ENCODE data around the gene EFNA5. TPM values are rescaled to one million over a fixed set of nuclear protein-coding genes. Genes with fewer than 3 reads are reported as not detected.

The EFNA5 gene
- total and polyA plus RNA-seq, 2 experiments from 2014 or later = 7.5 to 10.1 TPM

DNA sequence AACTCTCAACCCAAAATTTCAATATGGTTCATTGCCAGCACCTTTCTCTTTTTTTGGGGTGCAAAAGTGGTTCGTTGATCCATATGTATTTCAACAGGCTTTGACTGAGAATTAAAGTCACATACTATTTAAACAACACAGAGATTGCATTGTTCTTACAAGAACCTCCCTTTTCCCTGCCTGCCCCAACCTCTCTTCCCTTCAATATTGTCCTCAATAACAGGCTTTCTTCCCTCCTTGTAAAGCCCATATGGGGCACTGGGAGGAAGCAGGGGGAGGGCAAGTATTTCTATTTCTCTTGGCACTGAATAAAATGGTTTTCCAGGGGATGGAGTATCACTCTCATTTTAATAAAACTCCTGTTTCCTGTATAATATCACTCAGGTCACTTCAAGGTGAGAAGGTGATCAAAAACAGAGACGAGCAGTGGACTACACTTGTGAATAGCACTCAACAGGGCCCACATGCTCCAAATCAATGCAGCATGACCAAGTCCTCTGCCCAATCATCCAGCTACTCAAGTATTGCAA is 65.1 kb downstream of the EFNA5 start:
- H3K4me3 ChIP-seq = no peak overlapping the region
- no peak overlapping the region for H2AFZ ChIP-seq
- H3F3A ChIP-seq (replicated peaks; ENCODE audit: low read depth) = no peaks in the 10 kb centered on the region
- Mint-ChIP-seq H3K4me1 (peaks cover 64% of the 10 kb centered on the region), H3K36me3 (ENCODE audit: low read depth) (no peaks in the 10 kb centered on the region), H3K9me3 (no peaks in the 10 kb centered on the region), H3K27ac (peak overlapping the region; percentile 72; the same call in 1 of the 2 replicates), H3K4me3 (no peak overlapping the region), H3K27me3 (ENCODE audit: insufficient read depth, low read depth, poor library complexity) (peaks cover 2% of the 10 kb centered on the region)
- no peaks in the 10 kb centered on the region for H3K9me2 ChIP-seq (ENCODE audit: insufficient read depth)
- H4K20me1 ChIP-seq (replicated peaks; ENCODE audit: insufficient read depth) = no peaks in the 10 kb centered on the region
- H3K27ac ChIP-seq (ENCODE audit: low read depth) = no peak overlapping the region
- peak; percentile 33; the same call in 2 of the 3 replicates for ATAC-seq
- no peaks in the 10 kb centered on the region for H3K36me3 ChIP-seq (ENCODE audit: insufficient read depth)
- H3K79me2 ChIP-seq (replicated peaks; ENCODE audit: insufficient read depth) = peaks cover 26% of the 10 kb centered on the region
- H3K4me2 ChIP-seq = no peak overlapping the region
- H3K27me3 ChIP-seq (ENCODE audit: insufficient read depth) = no peaks in the 10 kb centered on the region
- TF ChIP-seq NANOG (IDR thresholded peaks at IDR 0.05; ENCODE audit: borderline replicate concordance) = no peak
- TF ChIP-seq, protein P1, sequence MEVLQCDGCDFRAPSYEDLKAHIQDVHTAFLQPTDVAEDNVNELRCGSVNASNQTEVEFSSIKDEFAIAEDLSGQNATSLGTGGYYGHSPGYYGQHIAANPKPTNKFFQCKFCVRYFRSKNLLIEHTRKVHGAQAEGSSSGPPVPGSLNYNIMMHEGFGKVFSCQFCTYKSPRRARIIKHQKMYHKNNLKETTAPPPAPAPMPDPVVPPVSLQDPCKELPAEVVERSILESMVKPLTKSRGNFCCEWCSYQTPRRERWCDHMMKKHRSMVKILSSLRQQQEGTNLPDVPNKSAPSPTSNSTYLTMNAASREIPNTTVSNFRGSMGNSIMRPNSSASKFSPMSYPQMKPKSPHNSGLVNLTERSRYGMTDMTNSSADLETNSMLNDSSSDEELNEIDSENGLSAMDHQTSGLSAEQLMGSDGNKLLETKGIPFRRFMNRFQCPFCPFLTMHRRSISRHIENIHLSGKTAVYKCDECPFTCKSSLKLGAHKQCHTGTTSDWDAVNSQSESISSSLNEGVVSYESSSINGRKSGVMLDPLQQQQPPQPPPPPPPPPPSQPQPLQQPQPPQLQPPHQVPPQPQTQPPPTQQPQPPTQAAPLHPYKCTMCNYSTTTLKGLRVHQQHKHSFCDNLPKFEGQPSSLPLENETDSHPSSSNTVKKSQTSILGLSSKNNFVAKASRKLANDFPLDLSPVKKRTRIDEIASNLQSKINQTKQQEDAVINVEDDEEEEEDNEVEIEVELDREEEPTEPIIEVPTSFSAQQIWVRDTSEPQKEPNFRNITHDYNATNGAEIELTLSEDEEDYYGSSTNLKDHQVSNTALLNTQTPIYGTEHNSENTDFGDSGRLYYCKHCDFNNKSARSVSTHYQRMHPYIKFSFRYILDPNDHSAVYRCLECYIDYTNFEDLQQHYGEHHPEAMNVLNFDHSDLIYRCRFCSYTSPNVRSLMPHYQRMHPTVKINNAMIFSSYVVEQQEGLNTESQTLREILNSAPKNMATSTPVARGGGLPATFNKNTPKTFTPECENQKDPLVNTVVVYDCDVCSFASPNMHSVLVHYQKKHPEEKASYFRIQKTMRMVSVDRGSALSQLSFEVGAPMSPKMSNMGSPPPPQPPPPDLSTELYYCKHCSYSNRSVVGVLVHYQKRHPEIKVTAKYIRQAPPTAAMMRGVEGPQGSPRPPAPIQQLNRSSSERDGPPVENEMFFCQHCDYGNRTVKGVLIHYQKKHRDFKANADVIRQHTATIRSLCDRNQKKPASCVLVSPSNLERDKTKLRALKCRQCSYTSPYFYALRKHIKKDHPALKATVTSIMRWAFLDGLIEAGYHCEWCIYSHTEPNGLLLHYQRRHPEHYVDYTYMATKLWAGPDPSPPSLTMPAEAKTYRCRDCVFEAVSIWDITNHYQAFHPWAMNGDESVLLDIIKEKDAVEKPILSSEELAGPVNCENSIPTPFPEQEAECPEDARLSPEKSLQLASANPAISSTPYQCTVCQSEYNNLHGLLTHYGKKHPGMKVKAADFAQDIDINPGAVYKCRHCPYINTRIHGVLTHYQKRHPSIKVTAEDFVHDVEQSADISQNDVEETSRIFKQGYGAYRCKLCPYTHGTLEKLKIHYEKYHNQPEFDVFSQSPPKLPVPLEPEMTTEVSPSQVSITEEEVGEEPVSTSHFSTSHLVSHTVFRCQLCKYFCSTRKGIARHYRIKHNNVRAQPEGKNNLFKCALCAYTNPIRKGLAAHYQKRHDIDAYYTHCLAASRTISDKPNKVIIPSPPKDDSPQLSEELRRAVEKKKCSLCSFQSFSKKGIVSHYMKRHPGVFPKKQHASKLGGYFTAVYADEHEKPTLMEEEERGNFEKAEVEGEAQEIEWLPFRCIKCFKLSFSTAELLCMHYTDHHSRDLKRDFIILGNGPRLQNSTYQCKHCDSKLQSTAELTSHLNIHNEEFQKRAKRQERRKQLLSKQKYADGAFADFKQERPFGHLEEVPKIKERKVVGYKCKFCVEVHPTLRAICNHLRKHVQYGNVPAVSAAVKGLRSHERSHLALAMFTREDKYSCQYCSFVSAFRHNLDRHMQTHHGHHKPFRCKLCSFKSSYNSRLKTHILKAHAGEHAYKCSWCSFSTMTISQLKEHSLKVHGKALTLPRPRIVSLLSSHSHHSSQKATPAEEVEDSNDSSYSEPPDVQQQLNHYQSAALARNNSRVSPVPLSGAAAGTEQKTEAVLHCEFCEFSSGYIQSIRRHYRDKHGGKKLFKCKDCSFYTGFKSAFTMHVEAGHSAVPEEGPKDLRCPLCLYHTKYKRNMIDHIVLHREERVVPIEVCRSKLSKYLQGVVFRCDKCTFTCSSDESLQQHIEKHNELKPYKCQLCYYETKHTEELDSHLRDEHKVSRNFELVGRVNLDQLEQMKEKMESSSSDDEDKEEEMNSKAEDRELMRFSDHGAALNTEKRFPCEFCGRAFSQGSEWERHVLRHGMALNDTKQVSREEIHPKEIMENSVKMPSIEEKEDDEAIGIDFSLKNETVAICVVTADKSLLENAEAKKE (CRISPR knock-in tag; IDR thresholded peaks at IDR 0.05) = no peak
- TF ChIP-seq CTCF (conservative IDR thresholded peaks at IDR 0.05; ENCODE audit: low read depth in 2 of 2) = no peak
- no peak for TF ChIP-seq JUNB (IDR thresholded peaks at IDR 0.05; ENCODE audit: unreplicated experiment)
- TF ChIP-seq REST (IDR thresholded peaks at IDR 0.05; ENCODE audit: unreplicated experiment) = no peak
- no peak for TF ChIP-seq ZNF331 (CRISPR knock-in tag; IDR thresholded peaks at IDR 0.05; ENCODE audit: low read depth)
- TF ChIP-seq STAT1 (IDR thresholded peaks at IDR 0.05; ENCODE audit: unreplicated experiment) = no peak
- TF ChIP-seq, protein P2, sequence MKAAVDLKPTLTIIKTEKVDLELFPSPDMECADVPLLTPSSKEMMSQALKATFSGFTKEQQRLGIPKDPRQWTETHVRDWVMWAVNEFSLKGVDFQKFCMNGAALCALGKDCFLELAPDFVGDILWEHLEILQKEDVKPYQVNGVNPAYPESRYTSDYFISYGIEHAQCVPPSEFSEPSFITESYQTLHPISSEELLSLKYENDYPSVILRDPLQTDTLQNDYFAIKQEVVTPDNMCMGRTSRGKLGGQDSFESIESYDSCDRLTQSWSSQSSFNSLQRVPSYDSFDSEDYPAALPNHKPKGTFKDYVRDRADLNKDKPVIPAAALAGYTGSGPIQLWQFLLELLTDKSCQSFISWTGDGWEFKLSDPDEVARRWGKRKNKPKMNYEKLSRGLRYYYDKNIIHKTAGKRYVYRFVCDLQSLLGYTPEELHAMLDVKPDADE (IDR thresholded peaks at IDR 0.05) = no peak
- no peak for TF ChIP-seq ZNF114 (CRISPR knock-in tag; IDR thresholded peaks at IDR 0.05)
- TF ChIP-seq EZH2 (IDR thresholded peaks at IDR 0.05; ENCODE audit: low read depth, unreplicated experiment) = no peak
- TF ChIP-seq CREB1 (CRISPR knock-in tag; IDR thresholded peaks at IDR 0.05; ENCODE audit: low read depth) = no peak
- TF ChIP-seq EZH2phosphoT487 (IDR thresholded peaks at IDR 0.05; ENCODE audit: unreplicated experiment) = no peak
- TF ChIP-seq POLR2AphosphoS5 (IDR thresholded peaks at IDR 0.05; ENCODE audit: low read depth) = no peak
- peaks cover 44% of the 10 kb centered on the region for H3K4me1 ChIP-seq (ENCODE audit: insufficient read depth)
- no peak for DNase-seq (ENCODE audit: low spot score)
